KMS-11 (cell line): ENCODE results near the gene DHRS4.

Source experiments
- H2AFZ ChIP-seq: fragments of 200-600 bp; sonication (generic); 2 replicates; pipeline ENCODE4 v1.6.1; 2016; ENCODE audit warnings: antibody characterized with exemption, mixed run types, low read depth
- H3K27ac ChIP-seq: fragments of 200-600 bp; sonication (generic); 2 replicates; pipeline ENCODE4 v1.6.1; 2016; ENCODE audit warnings: mild to moderate bottlenecking, mixed run types
- H3K27me3 ChIP-seq: fragments of 200-600 bp; sonication (generic); 2 replicates; pipeline ENCODE4 v1.6.1; 2017; ENCODE audit warnings: mild to moderate bottlenecking, low read depth, mixed run types, moderate library complexity; ENCODE audit not compliant: insufficient read depth
- H3K36me3 ChIP-seq: fragments of 200-600 bp; sonication (generic); 2 replicates; pipeline ENCODE4 v1.6.1; 2017; ENCODE audit warnings: mild to moderate bottlenecking, mixed run types; ENCODE audit not compliant: insufficient read depth
- H3K4me1 ChIP-seq: fragments of 200-600 bp; sonication (generic); 2 replicates; pipeline ENCODE4 v1.6.1; 2016; ENCODE audit warnings: mild to moderate bottlenecking, low read depth, mixed run types; ENCODE audit not compliant: poor library complexity, severe bottlenecking
- H3K4me2 ChIP-seq: fragments of 200-600 bp; sonication (generic); 2 replicates; pipeline ENCODE4 v1.7.0; 2016; ENCODE audit warnings: mild to moderate bottlenecking, mixed run types
- H3K4me3 ChIP-seq: fragments of 200-600 bp; sonication (generic); IDR thresholded peaks from 2 replicates; pipeline ENCODE4 v1.6.1; 2017; ENCODE audit warnings: low read depth, low read length, mixed read lengths; ENCODE audit not compliant: insufficient read depth
- H3K79me2 ChIP-seq: fragments of 200-600 bp; sonication (generic); 2 replicates; pipeline ENCODE4 v1.6.1; 2016; ENCODE audit warnings: low read depth, mixed run types; ENCODE audit not compliant: insufficient read depth
- H3K9ac ChIP-seq: fragments of 200-600 bp; sonication (generic); 2 replicates; pipeline ENCODE4 v1.6.1; 2016; ENCODE audit warnings: mild to moderate bottlenecking, mixed run types
- H4K20me1 ChIP-seq: fragments of 200-600 bp; sonication (generic); 2 replicates; pipeline ENCODE4 v1.6.1; 2016; ENCODE audit warnings: mild to moderate bottlenecking, mixed run types; ENCODE audit not compliant: insufficient read depth
- TF ChIP-seq, protein P1 (sequence below): fragments of 200-600 bp; sonication (generic); conservative IDR thresholded peaks from 2 replicates; pipeline ENCODE4 v1.6.1; 2017; ENCODE audit warnings: low read depth, mild to moderate bottlenecking, antibody characterized with exemption, low read length, moderate library complexity, mixed read lengths

DHRS4 gene

GRCh38 chr14:23916004-23916403 lies 37.6 kb upstream of the DHRS4 start:
- no peak overlapping the region for H3K9ac ChIP-seq

DNA sequence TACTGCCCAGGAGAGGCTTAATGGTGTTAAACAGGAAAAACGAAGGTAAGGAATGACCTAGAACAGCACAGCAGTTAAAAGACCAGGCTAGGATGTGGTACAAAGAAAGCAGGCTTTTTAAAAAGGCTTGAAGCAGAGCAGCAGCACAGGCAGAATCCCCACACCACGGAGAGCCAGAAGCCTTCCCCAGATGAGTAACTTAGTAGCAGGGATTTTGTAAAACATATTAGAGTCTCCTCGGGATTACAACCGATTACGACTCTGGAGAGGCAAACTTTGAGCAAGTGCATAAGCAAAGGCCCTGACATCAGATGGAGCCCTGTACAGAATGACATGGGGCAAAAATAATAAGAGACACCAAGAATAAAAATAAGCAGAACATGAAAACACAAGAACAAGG lies 37.1 kb upstream of the DHRS4 start:
- Histone ChIP-seq H3K27me3 (no peaks in the 10 kb centered on the region), H3K27ac (no peak overlapping the region), H4K20me1 (no peaks in the 10 kb centered on the region), H2AFZ (no peak overlapping the region), H3K4me1 (no peaks in the 10 kb centered on the region), H3K4me2 (no peak overlapping the region), H3K79me2 (no peaks in the 10 kb centered on the region), H3K9ac (no peak overlapping the region), H3K36me3 (no peaks in the 10 kb centered on the region), H3K4me3 (no peak overlapping the region)
- TF ChIP-seq, protein P1, sequence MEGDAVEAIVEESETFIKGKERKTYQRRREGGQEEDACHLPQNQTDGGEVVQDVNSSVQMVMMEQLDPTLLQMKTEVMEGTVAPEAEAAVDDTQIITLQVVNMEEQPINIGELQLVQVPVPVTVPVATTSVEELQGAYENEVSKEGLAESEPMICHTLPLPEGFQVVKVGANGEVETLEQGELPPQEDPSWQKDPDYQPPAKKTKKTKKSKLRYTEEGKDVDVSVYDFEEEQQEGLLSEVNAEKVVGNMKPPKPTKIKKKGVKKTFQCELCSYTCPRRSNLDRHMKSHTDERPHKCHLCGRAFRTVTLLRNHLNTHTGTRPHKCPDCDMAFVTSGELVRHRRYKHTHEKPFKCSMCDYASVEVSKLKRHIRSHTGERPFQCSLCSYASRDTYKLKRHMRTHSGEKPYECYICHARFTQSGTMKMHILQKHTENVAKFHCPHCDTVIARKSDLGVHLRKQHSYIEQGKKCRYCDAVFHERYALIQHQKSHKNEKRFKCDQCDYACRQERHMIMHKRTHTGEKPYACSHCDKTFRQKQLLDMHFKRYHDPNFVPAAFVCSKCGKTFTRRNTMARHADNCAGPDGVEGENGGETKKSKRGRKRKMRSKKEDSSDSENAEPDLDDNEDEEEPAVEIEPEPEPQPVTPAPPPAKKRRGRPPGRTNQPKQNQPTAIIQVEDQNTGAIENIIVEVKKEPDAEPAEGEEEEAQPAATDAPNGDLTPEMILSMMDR = no peak

More at GRCh38 chr14:23916004-23916403, 37.6 kb upstream of the DHRS4 start:
- Histone ChIP-seq H2AFZ (no peak overlapping the region), H3K79me2 (no peaks in the 10 kb centered on the region), H4K20me1 (no peaks in the 10 kb centered on the region), H3K4me2 (no peak overlapping the region), H3K4me1 (no peaks in the 10 kb centered on the region), H3K27ac (no peak overlapping the region), H3K27me3 (no peaks in the 10 kb centered on the region), H3K36me3 (no peaks in the 10 kb centered on the region), H3K4me3 (no peak overlapping the region)
- TF ChIP-seq, protein P1 = no peak

DNA sequence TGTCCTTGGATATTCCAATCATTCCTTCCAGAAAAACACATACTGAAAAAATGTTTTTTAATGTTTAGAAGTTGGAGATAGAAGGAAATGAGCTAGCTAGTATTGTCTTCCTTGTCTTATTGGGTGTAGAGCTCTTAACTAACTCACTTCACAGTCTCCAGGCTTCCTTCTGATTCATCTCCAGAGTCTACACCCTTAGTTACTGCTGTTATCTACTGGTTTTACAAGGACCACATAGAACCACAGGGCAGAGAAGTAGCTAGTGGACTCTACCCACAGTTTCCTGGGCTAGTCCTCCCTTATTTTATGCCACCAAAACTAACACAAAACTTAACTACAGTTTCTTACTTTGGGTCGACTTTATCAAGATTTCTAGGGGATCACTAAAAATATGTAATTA lies 31.0 kb upstream of the DHRS4 start:
- Histone ChIP-seq H3K4me3 (no peak overlapping the region), H4K20me1 (no peaks in the 10 kb centered on the region), H3K4me1 (no peaks in the 10 kb centered on the region), H3K27ac (no peak overlapping the region), H3K27me3 (no peaks in the 10 kb centered on the region), H2AFZ (no peak overlapping the region), H3K9ac (no peak overlapping the region), H3K36me3 (no peaks in the 10 kb centered on the region), H3K4me2 (no peak overlapping the region), H3K79me2 (no peaks in the 10 kb centered on the region)
- TF ChIP-seq, protein P1 = no peak

DNA sequence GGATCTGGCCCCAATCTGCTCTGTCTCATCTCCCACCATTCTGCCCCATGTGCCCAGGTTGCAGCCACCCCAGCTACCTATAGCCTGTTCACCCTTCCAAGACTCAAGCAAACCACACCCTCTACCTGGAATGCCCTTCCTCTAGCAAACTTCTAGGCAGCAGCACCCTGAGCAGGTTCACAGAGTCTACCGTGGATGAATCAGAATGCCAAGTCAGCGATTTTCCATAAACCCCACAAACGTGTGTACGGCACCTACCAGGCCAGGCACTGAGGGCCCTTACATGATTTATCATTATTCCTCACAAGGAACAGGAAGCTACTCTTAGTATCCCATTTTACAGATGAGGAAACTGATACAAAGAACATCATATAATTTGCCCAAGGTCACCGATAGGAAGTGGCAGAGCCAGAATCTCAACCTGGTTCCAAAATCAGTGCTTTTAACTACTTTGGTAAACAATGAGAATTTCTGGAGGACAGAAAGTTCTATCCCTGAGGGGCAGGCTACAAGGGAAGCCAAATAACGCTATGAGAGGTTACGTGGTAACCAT lies 28.0 kb upstream of the DHRS4 start:
- Histone ChIP-seq H3K9ac (no peak overlapping the region), H3K4me3 (no peak overlapping the region), H3K4me2 (no peak overlapping the region), H3K27me3 (no peaks in the 10 kb centered on the region), H3K79me2 (no peaks in the 10 kb centered on the region), H3K36me3 (no peaks in the 10 kb centered on the region), H3K27ac (no peak overlapping the region), H4K20me1 (no peaks in the 10 kb centered on the region), H3K4me1 (no peaks in the 10 kb centered on the region), H2AFZ (no peak overlapping the region)
- TF ChIP-seq, protein P1 = no peak
